ENCODE results near the gene KCNJ10. TPM values are rescaled to one million over a fixed set of nuclear protein-coding genes. Genes with fewer than 3 reads are reported as not detected.

KCNJ10 gene
- total RNA-seq, 8 experiments from 2014 or later = 0.18 to 3.9 (median 0.50) TPM

DNA sequence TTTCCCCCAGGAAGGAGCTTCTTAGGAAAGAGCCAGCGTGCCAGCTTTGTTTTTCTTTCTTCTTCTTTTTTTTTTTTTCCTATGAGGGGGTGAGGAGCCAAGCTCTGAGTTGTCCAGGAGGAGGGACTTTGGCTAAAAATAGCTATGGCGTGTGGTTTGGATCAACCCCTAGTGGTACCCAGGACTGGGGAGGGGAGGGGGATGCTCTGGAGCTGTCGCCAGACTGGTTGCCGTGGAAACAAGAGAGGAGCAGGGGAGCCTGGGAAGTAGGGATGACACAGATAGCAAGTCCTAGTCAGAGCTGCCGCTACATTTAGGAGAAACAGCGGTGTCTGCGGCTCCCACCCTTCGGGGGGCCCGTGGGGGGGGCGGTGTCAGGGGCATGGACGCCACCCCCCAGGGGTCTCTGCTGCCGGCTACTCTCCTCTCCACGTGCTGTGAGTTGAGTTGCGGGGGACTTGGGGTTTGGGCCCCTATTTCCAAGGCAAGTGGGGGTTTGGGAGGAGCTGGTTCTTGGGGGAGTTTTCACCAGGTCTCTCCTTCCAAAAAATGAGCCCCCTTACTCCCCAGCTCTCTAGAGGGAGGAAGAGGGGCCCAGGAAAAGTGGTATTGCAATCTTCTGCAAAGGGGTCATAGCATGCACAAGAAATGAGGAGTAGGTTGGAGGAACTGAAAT lies 11.4 kb upstream of the KCNJ10 start, which contains the start of gene KCNJ9:
KCNJ9 (plus strand) TSS at position 278 of the 676 bp plus-strand sequence. CDS start 2,493 bp downstream, outside the sequence.
- peak within 1 kb of the TSS; percentile 14 to 35 (median 29) for H3K4me3 ChIP-seq
- H3K4me1 ChIP-seq (replicated peaks in 1 of 2) = peaks cover 17 to 19% of the 10 kb centered on the region in 2 donors
- in situ Hi-C loops (cut with MboI; ENCODE audit: low pct_unique_long_range_greater_than_20kb in 2 of 9, low sequenced_read_pairs in 9 of 9, unreplicated experiment in 9 of 9) = loop anchor here in 3 of 9 experiments (25.0 kb wide), 3 partner anchors 131 to 281 kb away; partner anchors contain the start of genes IGSF9 (in 2 of the 3), TAGLN2 (in 2 of the 3), NHLH1 (in 1 of the 3) and PEA15 (in 1 of the 3)
- WGBS, 10 experiments = 0 to 35% (median 19%) methylated on average over 2 to 7 of the region's 14 CpGs; no CpG with 5 or more reads in 3 of the 10 experiments
- peak in 5 of 8 experiments; percentile 95 to 98 (median 96) for ATAC-seq (replicated peaks in 6 of 8)
- no peak within 1 kb of the TSS for H3K27ac ChIP-seq

DNA sequence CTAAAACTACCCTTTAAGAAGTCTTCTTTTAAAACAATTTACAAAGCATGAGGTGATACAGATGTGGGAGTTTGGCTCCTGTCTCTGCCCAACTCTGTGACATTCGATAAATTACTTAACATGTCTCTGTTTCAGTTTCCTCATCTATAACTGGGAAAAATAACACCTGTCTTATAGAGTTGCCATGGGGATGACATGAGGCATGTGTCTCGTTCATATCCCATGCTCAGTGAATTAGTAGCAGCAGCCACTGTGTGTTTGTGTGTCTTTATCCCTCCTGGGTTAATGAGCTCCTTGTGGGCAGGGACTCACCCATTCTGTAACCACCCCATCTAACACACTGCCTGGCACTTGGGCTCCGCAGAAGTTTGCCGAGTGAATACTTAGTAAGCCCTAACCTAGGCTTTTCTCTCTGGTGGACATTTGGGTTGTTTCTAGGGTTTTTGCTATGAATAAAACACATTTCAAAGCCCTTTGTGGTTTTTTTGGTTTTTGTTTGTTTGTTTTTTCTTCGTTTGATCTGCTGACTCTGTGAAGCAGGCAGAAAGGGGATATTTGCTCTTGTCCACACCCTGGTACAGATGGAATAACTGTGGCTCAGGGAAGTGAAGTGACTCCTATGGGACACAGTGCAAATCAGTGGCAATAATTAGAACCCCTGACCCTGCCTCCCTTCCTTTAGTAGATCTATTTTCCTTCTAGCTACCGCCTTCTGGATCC lies 10.6 kb upstream of the KCNJ10 start:
- no peak for ATAC-seq (replicated peaks in 6 of 8)
- WGBS, 10 experiments = 0 to 76% (median 48%) methylated on average over 2 to 6 of the region's 6 CpGs
- in situ Hi-C loops (cut with MboI; ENCODE audit: low pct_unique_long_range_greater_than_20kb in 2 of 9, low sequenced_read_pairs in 9 of 9, unreplicated experiment in 9 of 9) = loop anchor here in 3 of 9 experiments (25.0 kb wide), 3 partner anchors 132 to 282 kb away; partner anchors contain the start of genes IGSF9 (in 2 of the 3), TAGLN2 (in 2 of the 3), NHLH1 (in 1 of the 3) and PEA15 (in 1 of the 3)
- H3K4me3 ChIP-seq = peak overlapping the region in 1 of 5 donors; percentile 33
- H3K4me1 ChIP-seq (replicated peaks in 1 of 2) = peaks cover 14 to 15% of the 10 kb centered on the region in 2 donors
- no peak overlapping the region for H3K27ac ChIP-seq

DNA sequence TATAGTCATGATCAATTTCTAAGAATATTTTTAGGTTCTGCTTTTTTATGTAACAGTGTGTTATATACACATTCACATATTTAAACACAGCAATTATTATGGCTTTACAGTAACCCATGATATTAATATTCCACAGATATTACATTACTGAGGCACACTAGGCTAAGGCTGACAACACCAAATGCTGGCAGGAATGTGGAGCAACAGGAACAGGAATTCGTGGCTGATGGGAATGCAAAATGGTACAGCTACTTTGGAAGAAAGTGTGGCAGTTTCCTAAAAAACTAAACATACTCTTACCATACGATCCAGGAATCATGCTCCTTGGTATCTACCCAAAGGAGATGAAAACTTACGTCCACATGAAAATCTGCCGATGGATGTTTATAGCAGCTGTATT lies 9.5 kb upstream of the KCNJ10 start:
- 28 to 75% (median 54%) methylated on average over 3 to 4 of the region's 4 CpGs; no CpG with 5 or more reads in 2 of the 10 experiments for WGBS, 10 experiments
- no peak for ATAC-seq (replicated peaks in 6 of 8)
- peaks cover 14 to 15% of the 10 kb centered on the region in 2 donors for H3K4me1 ChIP-seq (replicated peaks in 1 of 2)
- no peak overlapping the region for H3K27ac ChIP-seq
- in situ Hi-C loops (cut with MboI; ENCODE audit: low pct_unique_long_range_greater_than_20kb in 2 of 9, low sequenced_read_pairs in 9 of 9, unreplicated experiment in 9 of 9) = loop anchor here in 4 of 9 experiments (10.0 to 25.0 kb wide), 4 partner anchors 133 to 283 kb away; partner anchors contain the start of genes IGSF9 (in 2 of the 4), TAGLN2 (in 2 of the 4), NHLH1 (in 1 of the 4) and PEA15 (in 1 of the 4)
- H3K4me3 ChIP-seq = no peak overlapping the region

DNA sequence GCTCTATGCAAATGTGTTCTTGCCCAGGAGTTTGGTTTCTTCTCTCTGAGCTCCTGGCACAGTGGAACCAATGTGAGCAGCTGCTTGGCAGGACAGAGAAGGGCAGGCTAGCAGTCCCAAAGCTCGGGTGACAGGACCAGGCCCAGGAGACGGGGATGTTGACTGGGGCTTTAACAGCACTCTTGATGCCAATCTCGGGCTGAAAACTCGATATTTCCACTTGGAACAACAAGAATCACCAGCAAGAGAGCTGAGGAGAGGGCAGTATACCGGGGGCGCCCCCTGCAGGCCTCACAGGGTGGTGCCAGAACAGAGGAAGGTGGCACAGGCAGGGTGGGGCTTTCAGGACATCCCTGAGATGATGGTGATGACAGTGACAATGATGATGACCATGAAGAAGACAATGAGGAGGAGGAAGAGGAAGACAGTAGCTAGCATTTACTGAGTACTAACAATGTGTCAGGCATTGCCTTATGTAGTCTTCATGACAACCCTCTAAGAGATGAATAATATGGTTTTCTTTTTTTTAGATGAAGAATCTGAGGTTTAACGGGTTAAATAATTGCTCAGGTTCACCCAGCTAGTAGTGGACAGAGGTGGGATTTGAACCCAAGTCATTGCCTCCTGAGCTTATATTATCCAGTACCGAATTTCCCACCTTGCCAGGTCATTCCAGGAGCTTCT lies 8.7 kb upstream of the KCNJ10 start:
- in situ Hi-C loops (cut with MboI; ENCODE audit: low pct_unique_long_range_greater_than_20kb in 2 of 9, low sequenced_read_pairs in 9 of 9, unreplicated experiment in 9 of 9) = loop anchor here in 4 of 9 experiments (10.0 to 25.0 kb wide), 4 partner anchors 134 to 284 kb away; partner anchors contain the start of genes IGSF9 (in 2 of the 4), TAGLN2 (in 2 of the 4), NHLH1 (in 1 of the 4) and PEA15 (in 1 of the 4)
- no peak overlapping the region for H3K27ac ChIP-seq
- ATAC-seq (replicated peaks in 6 of 8) = peak in 3 of 8 experiments; percentile 77 to 93 (median 92)
- WGBS, 10 experiments = 0 to 40% (median 15%) methylated on average over 1 to 7 of the region's 8 CpGs; no CpG with 5 or more reads in 1 of the 10 experiments
- H3K4me3 ChIP-seq = no peak overlapping the region
- peaks cover 14 to 15% of the 10 kb centered on the region in 2 donors for H3K4me1 ChIP-seq (replicated peaks in 1 of 2)

DNA sequence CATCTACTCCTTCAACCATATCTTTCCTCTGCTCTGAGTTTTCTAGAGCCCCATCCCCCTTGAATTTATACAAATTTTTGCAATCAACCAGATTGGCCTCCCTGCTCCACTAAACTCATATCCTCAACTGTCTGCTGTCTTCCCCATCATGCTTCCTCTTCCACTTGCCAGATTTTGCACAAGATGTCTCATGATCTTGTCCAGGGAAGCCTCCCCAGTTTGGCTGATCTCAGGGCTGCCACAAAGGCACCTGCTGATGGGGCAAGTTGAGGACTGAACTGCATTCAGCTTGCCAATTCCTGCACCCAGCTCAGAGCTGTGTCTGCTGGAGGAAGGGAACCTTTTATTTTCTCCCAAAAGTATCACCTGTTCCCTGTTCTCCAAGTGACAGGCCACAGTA lies 7.5 kb upstream of the KCNJ10 start:
- H3K4me1 ChIP-seq (replicated peaks in 1 of 2) = peaks cover 14 to 15% of the 10 kb centered on the region in 2 donors
- H3K27ac ChIP-seq = no peak overlapping the region
- in situ Hi-C loops (cut with MboI; ENCODE audit: low pct_unique_long_range_greater_than_20kb in 2 of 9, low sequenced_read_pairs in 9 of 9, unreplicated experiment in 9 of 9) = loop anchor here in 4 of 9 experiments (10.0 to 25.0 kb wide), 4 partner anchors 135 to 285 kb away; partner anchors contain the start of genes IGSF9 (in 2 of the 4), TAGLN2 (in 2 of the 4), NHLH1 (in 1 of the 4) and PEA15 (in 1 of the 4)
- ATAC-seq (replicated peaks in 6 of 8) = no peak
- H3K4me3 ChIP-seq = no peak overlapping the region

DNA sequence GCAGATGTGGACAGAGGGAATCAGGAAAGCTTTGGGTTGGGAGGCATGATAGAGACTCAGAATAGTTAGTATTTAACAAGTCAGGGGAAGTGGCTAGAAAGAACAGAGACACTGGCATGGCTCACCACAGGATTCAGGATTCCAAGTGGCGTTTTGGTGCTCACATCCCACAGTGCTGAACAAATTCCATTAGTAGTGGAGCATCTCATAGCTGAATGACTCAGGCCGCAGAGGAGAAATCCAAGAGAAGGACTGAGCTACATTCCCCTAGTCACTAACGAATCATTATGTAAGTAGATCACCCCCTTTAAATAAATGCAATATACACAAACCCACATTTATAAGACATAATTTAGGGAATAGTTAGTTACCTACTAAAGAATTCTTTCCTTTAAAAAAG lies 6.3 kb upstream of the KCNJ10 start:
- WGBS, 10 experiments = 50 to 100% (median 76%) methylated on average over 1 to 3 of the region's 3 CpGs; no CpG with 5 or more reads in 3 of the 10 experiments
- no peak for ATAC-seq (replicated peaks in 6 of 8)
- Histone ChIP-seq H3K27ac (no peak overlapping the region), H3K4me3 (no peak overlapping the region), H3K4me1 (replicated peaks in 1 of 2) (peaks cover 7 to 8% of the 10 kb centered on the region in 2 donors)
- in situ Hi-C loops (cut with MboI; ENCODE audit: low pct_unique_long_range_greater_than_20kb in 2 of 9, low sequenced_read_pairs in 9 of 9, unreplicated experiment in 9 of 9) = loop anchor here in 4 of 9 experiments (10.0 to 25.0 kb wide), 4 partner anchors 136 to 286 kb away; partner anchors contain the start of genes IGSF9 (in 2 of the 4), TAGLN2 (in 2 of the 4), NHLH1 (in 1 of the 4) and PEA15 (in 1 of the 4)

DNA sequence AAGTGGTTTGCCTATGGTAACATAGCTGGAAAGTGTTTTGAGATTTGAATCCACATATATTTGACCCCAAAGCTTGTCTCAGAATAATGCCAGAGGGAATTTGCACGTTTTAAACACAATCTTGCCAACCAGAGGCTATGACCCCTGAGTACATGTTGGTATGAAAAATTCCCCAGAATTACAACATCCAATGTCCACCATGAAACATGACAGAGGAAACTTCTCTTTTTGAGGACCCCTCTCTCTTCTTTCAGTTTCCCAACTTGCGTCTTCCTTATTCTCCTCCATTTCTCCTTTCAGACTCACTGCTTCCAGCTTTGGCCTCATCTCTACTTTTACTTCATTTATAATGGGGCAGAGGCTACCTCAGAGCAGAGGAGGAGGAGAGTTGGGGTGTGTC lies 5.9 kb upstream of the KCNJ10 start:
- Histone ChIP-seq H3K4me3 (no peak overlapping the region), H3K27ac (no peak overlapping the region), H3K4me1 (replicated peaks in 1 of 2) (peaks cover 4 to 5% of the 10 kb centered on the region in 2 donors)
- in situ Hi-C loops (cut with MboI; ENCODE audit: low pct_unique_long_range_greater_than_20kb in 2 of 9, low sequenced_read_pairs in 9 of 9, unreplicated experiment in 9 of 9) = loop anchor here in 4 of 9 experiments (10.0 to 25.0 kb wide), 4 partner anchors 136 to 286 kb away; partner anchors contain the start of genes IGSF9 (in 2 of the 4), TAGLN2 (in 2 of the 4), NHLH1 (in 1 of the 4) and PEA15 (in 1 of the 4)
- ATAC-seq (replicated peaks in 6 of 8) = no peak
- 0 to 61% (median 40%) methylated on average over 1 to 2 of the region's 2 CpGs; no CpG with 5 or more reads in 1 of the 10 experiments for WGBS, 10 experiments

DNA sequence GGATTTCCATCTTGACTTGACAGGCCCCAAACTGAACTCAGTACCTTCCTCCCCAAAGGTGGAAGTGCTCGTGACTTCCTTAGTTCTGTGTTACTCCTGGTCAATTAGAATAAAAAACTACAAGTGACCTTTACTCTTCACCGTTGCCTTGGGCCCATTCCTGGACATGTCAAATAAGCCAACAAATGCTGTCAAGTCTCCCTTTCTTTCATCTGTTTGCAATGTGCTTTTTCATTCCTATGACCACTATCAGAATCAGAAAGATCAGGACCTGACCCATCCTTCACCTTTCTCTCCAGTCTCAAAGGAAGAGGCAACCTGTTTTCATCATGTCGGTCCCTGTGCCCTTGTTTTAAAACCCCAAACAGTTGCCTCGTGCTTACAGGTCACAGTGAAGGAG lies 4.9 kb upstream of the KCNJ10 start:
- no peak for ATAC-seq (replicated peaks in 6 of 8)
- peaks cover 0 to 3% of the 10 kb centered on the region in 2 donors for H3K4me1 ChIP-seq (replicated peaks in 1 of 2)
- in situ Hi-C loops (cut with MboI; ENCODE audit: low pct_unique_long_range_greater_than_20kb in 2 of 9, low sequenced_read_pairs in 9 of 9, unreplicated experiment in 9 of 9) = loop anchor here in 4 of 9 experiments (10.0 to 25.0 kb wide), 4 partner anchors 137 to 287 kb away; partner anchors contain the start of genes IGSF9 (in 2 of the 4), TAGLN2 (in 2 of the 4), NHLH1 (in 1 of the 4) and PEA15 (in 1 of the 4)
- no peak overlapping the region for H3K27ac ChIP-seq
- H3K4me3 ChIP-seq = no peak overlapping the region
- 11 to 69% (median 50%) methylated on average over 1 to 4 of the region's 4 CpGs for WGBS, 10 experiments

DNA sequence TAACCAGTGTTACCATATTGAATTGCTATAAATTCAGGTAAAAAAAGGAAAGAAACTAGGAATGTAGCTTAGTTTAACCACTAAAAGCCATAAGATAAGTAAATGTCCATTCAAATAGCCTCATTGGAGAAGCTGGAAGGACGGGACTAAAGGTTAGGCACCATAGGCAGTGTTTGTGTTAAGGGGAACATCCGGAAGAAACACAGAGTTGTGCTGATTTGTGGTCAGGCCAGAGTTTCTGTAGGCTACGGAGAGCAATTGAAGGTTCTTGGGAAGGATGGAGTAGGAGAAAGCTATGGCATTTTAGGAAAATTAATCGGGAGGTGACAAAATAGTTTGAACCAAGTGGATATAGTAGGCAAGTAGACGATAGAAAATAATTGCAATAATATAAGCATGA lies 1.3 kb upstream of the KCNJ10 start:
- Histone ChIP-seq H3K4me3 (no peak overlapping the region), H3K27ac (no peak overlapping the region), H3K4me1 (replicated peaks in 1 of 2) (peaks cover 6 to 7% of the 10 kb centered on the region in 2 donors)
- in situ Hi-C loops (cut with MboI; ENCODE audit: low pct_unique_long_range_greater_than_20kb in 2 of 9, low sequenced_read_pairs in 9 of 9, unreplicated experiment in 9 of 9) = loop anchor here in 1 of 9 experiments (10.0 kb wide), 1 partner anchor 136 kb away; no protein-coding TSS in a partner anchor
- ATAC-seq (replicated peaks in 6 of 8) = no peak
- 47 to 93% (median 73%) methylated on average over 2 to 5 of the region's 5 CpGs for WGBS, 10 experiments

DNA sequence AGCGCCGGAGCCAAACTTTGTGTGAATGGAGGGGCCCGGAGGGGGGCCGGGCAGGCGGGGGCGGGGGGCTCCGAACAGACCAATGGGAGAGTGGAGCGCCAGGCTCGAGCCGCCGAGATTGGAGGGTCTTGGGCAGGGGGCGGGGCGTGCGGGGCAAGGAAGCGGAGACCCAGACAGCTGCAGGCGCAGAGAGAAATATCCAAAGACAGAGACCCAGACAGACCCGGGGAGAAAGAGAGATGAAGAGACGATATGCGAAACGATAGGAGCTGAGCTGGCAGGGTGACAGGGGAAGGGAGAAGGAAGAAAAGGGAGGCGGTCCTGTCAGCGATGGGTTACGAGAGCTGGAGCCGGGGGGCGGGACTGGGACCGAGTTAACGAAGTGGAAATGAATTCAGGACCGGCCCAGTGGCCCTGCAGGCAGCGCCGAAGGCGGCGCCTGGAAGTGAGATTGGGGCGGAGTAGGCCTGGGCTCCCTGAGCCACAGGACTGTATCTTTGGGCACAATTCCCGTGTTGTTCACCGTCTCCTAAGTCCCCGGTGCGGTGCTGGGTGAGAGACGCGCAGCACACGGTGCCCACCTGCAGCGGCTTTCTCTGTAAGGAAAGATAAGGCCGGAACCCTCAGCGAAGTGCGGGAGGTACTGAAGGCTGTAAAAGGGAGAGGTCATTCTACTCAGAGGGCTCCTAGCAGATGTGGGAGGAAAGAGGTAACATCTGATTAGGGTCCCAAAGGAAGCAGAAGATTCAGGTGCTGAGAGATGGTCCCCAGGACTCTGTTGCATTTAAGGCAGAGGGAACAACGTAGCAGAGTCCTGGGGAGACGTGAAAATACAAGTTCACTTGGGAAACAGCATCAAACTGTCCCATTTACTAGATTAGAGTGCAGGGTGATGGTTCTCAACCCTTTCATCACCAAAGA lies 543 bp upstream of the KCNJ10 start:
- 0 to 21% (median 4%) methylated on average over 2 to 22 of the region's 46 CpGs for WGBS, 10 experiments
- Histone ChIP-seq H3K4me3 (peak overlapping the region; percentile 44 to 50 (median 47)), H3K27ac (no peak overlapping the region), H3K4me1 (replicated peaks in 1 of 2) (peaks cover 6 to 7% of the 10 kb centered on the region in 2 donors)
- in situ Hi-C loops (cut with MboI; ENCODE audit: low pct_unique_long_range_greater_than_20kb in 2 of 9, low sequenced_read_pairs in 9 of 9, unreplicated experiment in 9 of 9) = loop anchor here in 1 of 9 experiments (10.0 kb wide), 1 partner anchor 136 kb away; no protein-coding TSS in a partner anchor
- peak; percentile 94 to 98 (median 96) for ATAC-seq (replicated peaks in 6 of 8)

DNA sequence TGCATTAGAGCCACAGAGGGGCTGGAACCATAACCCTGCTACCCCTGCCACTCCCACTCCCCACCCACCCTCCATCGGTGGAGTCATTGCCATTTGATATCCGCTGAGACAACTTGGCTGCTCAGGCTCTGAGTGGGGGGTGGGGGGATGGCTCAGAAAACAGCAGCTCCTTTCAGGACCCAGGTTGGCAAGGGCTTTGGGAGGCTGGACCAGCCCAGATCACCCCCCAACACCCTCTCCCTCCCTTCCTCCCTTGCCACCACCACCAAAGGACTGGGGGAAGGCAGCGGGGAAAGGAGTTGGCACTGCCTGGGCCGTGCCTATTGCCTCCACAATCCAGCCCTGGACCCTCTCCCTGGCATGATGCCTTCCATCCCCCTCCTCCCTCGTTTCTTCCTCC lies 1.7 kb downstream of the KCNJ10 start:
- in situ Hi-C loops (cut with MboI; ENCODE audit: low pct_unique_long_range_greater_than_20kb in 2 of 9, low sequenced_read_pairs in 9 of 9, unreplicated experiment in 9 of 9) = no loop called here
- WGBS, 10 experiments = 0 to 70% (median 45%) methylated on average over 1 to 3 of the region's 5 CpGs; no CpG with 5 or more reads in 5 of the 10 experiments
- H3K27ac ChIP-seq = no peak overlapping the region
- H3K4me3 ChIP-seq = no peak overlapping the region
- no peak for ATAC-seq (replicated peaks in 6 of 8)
- peaks cover 6 to 7% of the 10 kb centered on the region in 2 donors for H3K4me1 ChIP-seq (replicated peaks in 1 of 2)
